Right lobe of liver (tissue), 4 donors: ENCODE results near the gene POLR2J.

Experiments
- CTCF ChIP-seq, 4 donors: fragments of 200-600 bp in 3 of 4; fragments of 450-650 bp in 1 of 4; IDR thresholded peaks; one replicate each; pipeline versions ENCODE4 v1.5.1 to v1.8.0; 2016 to 2022; ENCODE audit warnings: antibody characterized with exemption in 4 of 4, mild to moderate bottlenecking in 2 of 4
- POLR2A ChIP-seq: fragments of 450-650 bp; IDR thresholded peaks from one replicate; pipeline ENCODE4 v1.6.1; 2017; ENCODE audit warnings: antibody characterized with exemption, mild to moderate bottlenecking
- donor health status: DM: no; HTN: no; CAD: no.
- donor health status: DM: no; HTN: no; CAD: no.
- donor health status: DM: no; HTN: yes; CAD: no.

GRCh38 chr7:102429141-102429899 lies 49.4 kb downstream of the POLR2J start:
- TF ChIP-seq CTCF (IDR thresholded peaks at IDR 0.05): no peak
- no peak for TF ChIP-seq POLR2A
